ENCODE data around the gene RHBDF1. TPM values are rescaled to one million over a fixed set of nuclear protein-coding genes. Genes with fewer than 3 reads are reported as not detected.

Gene RHBDF1
- total RNA-seq, 1 experiment from 2014 or later, result 60.8 TPM

- no peak overlapping the region for H3K27ac Mint-ChIP-seq
- DNase-seq (ENCODE audit: low spot score), result peak; percentile 92
These were observed 6.7 kb downstream of the RHBDF1 start for GRCh38 chr16:65745-66144.

GRCh38 chr16:64914-65255 is 7.5 kb downstream of the RHBDF1 start:
- Mint-ChIP-seq H3K4me3 (no peak overlapping the region), H3K36me3 (peaks cover 14% of the 10 kb centered on the region), H3K4me1 (peaks cover 13% of the 10 kb centered on the region), H3K27ac (no peak overlapping the region), H3K9me3 (no peaks in the 10 kb centered on the region), H3K27me3 (ENCODE audit: low read depth) (no peaks in the 10 kb centered on the region)
- POLR2A ChIA-PET, result interaction anchor here (1.7 kb wide), 1 partner anchor 31 kb away, joined by 12 read pairs; no protein-coding TSS in a partner anchor
- DNase-seq (ENCODE audit: low spot score) (no peak), ATAC-seq (no peak)
- CTCF ChIA-PET, result interaction anchor here (0.6 to 16.9 kb wide), 10 partner anchors 11 to 116 kb away, joined by 3 to 493 read pairs (median 8); partner anchors contain the start of gene MPG
- no peak for TF ChIP-seq ZNF671 (CRISPR knock-in tag; IDR thresholded peaks at IDR 0.05)
- TF ChIP-seq ZSCAN18 (CRISPR knock-in tag; IDR thresholded peaks at IDR 0.05), result no peak
- no peak for TF ChIP-seq STAT6 (CRISPR knock-in tag; conservative IDR thresholded peaks at IDR 0.05; ENCODE audit: low read depth)
- 0 out of 2 replicates have a peak, but pooled peaks have one; percentile 27 for TF ChIP-seq FOXP1 (CRISPR knock-in tag; IDR thresholded peaks at IDR 0.05; ENCODE audit: borderline replicate concordance)
- TF ChIP-seq FOXJ3 (CRISPR knock-in tag; IDR thresholded peaks at IDR 0.05; ENCODE audit: borderline replicate concordance), result no peak
- TF ChIP-seq ZNF219 (CRISPR knock-in tag; IDR thresholded peaks at IDR 0.05; ENCODE audit: borderline replicate concordance), result no peak
- no peak for TF ChIP-seq SMAD4 (CRISPR knock-in tag; IDR thresholded peaks at IDR 0.05)
- no peak for TF ChIP-seq E2F5 (CRISPR knock-in tag; IDR thresholded peaks at IDR 0.05)
- TF ChIP-seq E2F4 (CRISPR knock-in tag; IDR thresholded peaks at IDR 0.05; ENCODE audit: borderline replicate concordance, low read depth), result no peak
- no peak for TF ChIP-seq GABPB1 (CRISPR knock-in tag; IDR thresholded peaks at IDR 0.05)
- TF ChIP-seq TCF7 (CRISPR knock-in tag; IDR thresholded peaks at IDR 0.05; ENCODE audit: low read depth), result 0 out of 2 replicates have a peak, but pooled peaks have one; percentile 31
- no peak for TF ChIP-seq ETV6 (CRISPR knock-in tag; IDR thresholded peaks at IDR 0.05)
- TF ChIP-seq RELA (CRISPR knock-in tag; IDR thresholded peaks at IDR 0.05; ENCODE audit: borderline replicate concordance), result no peak

More at GRCh38 chr16:65745-66144, 6.7 kb downstream of the RHBDF1 start:
- CTCF ChIA-PET, result interaction anchor here (0.6 to 16.9 kb wide), 33 partner anchors 8 to 313 kb away, joined by 3 to 493 read pairs (median 6); partner anchors contain the start of genes AXIN1, FAM234A, HBQ1 and MPG
- no peak overlapping the region for H3K4me3 Mint-ChIP-seq
- 0 out of 2 replicates have a peak, but pooled peaks have one; percentile 16 for TF ChIP-seq TEAD1 (CRISPR knock-in tag; IDR thresholded peaks at IDR 0.05)
- peak; percentile 40; the same call in 1 of the 2 replicates for TF ChIP-seq HMGXB4 (CRISPR knock-in tag; IDR thresholded peaks at IDR 0.05)
- no peak for TF ChIP-seq ATF3 (CRISPR knock-in tag; conservative IDR thresholded peaks at IDR 0.05)
- TF ChIP-seq ZNF121 (CRISPR knock-in tag; IDR thresholded peaks at IDR 0.05), result peak; percentile 17; the same call in 1 of the 2 replicates
- peak; percentile 93 for TF ChIP-seq CTCF (IDR thresholded peaks at IDR 0.05)
- peaks cover 19% of the 10 kb centered on the region for H3K4me1 Mint-ChIP-seq
- H3K36me3 Mint-ChIP-seq, result peaks cover 9% of the 10 kb centered on the region
- POLR2A ChIA-PET, result interaction anchor here (0.6 to 1.7 kb wide), 5 partner anchors 12 to 168 kb away, joined by 3 to 12 read pairs (median 4); partner anchors contain the start of genes POLR3K and SNRNP25
- no peaks in the 10 kb centered on the region for H3K9me3 Mint-ChIP-seq
- peak; percentile 80 for ATAC-seq
- H3K27me3 Mint-ChIP-seq (ENCODE audit: low read depth), result no peaks in the 10 kb centered on the region

Measured in WTC11 (cell line).